Measurements from ENCODE around the gene OLA1. TPM values are rescaled to one million over a fixed set of nuclear protein-coding genes. Genes with fewer than 3 reads are reported as not detected.

OLA1 gene

DNA sequence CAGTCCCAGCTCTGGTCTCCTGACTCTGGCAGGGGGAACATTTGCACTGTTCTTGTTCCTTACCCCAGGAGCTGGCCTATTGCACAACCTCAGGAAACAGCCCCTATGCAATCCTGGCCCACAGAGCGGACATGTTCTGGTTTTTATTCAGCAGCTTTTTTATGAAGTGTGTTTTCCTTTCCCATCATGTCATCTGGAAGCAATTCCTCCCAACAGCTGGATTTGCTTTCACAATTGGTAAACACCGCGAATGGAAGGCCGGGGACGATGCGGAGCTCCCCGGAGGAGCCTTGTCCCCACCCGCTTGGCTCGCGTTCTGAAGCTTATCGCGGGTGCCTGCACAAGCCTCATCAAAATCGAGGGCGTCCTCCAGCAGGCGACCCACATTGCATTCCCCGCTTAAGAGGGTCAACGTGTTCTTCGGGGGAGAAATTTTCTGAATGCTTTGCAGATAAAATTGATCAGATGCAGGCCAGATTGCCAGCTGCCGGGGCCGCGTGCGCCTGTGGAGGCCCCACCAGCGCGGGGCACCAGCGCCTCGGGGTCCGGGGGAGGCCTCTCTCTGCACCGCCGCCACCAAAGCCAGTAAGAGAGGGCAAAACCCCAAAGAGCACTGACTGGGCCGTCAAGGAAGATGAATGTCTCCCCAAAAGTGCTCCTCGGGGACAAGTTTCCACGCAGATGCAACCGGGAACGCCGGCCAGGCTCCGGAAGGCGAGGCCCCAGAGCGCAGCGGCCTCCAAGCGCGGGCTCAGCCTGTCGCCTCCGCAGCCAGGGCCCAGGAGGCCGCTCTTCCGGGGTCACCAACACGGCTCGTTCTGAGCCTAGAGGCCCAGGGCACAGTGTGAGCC lies 222.8 kb downstream of the OLA1 start:
- H3K79me2 ChIP-seq (ENCODE audit: control insufficient read depth, insufficient read depth, low read length): no peaks in the 10 kb centered on the region
- H3K4ac ChIP-seq (ENCODE audit: low read depth, low read length): no peak overlapping the region
- H3K56ac ChIP-seq (ENCODE audit: low read length): peak overlapping the region; percentile 58
- no peak overlapping the region for H3K9ac ChIP-seq (ENCODE audit: low read length)
- no peak overlapping the region for H3K23ac ChIP-seq (ENCODE audit: low read length)
- H2BK5ac ChIP-seq (ENCODE audit: low read length): no peak overlapping the region
- no peak overlapping the region for H3K4me2 ChIP-seq (ENCODE audit: low read length)
- peak overlapping the region; percentile 66 for H3K18ac ChIP-seq (ENCODE audit: low read length)
- H2AK5ac ChIP-seq (ENCODE audit: low read length): no peak overlapping the region
- H2BK15ac ChIP-seq (replicated peaks; ENCODE audit: low read depth): no peak overlapping the region
- no peaks in the 10 kb centered on the region for H3K79me1 ChIP-seq (ENCODE audit: low read length)
- DNase-seq: peak; percentile 34
- no peak overlapping the region for H3K4me3 ChIP-seq (ENCODE audit: low read length)
- H3K4me1 ChIP-seq (ENCODE audit: control insufficient read depth, low read depth, low read length): peaks cover 10% of the 10 kb centered on the region
- WGBS (ENCODE audit: extremely low coverage, insufficient coverage, low lambda C conversion rate): no CpG with 5 or more reads among the region's 47 CpGs
- H4K8ac ChIP-seq (ENCODE audit: low read depth, low read length): no peak overlapping the region
- H2BK120ac ChIP-seq (ENCODE audit: low read depth, low read length): peak overlapping the region; percentile 3
- H3K36me3 ChIP-seq (ENCODE audit: control insufficient read depth, insufficient read depth, low read length): no peaks in the 10 kb centered on the region
- H4K5ac ChIP-seq (ENCODE audit: low read length): no peak overlapping the region
- H3K27me3 ChIP-seq (ENCODE audit: insufficient read depth, low read length, poor library complexity): no peaks in the 10 kb centered on the region
- no peak overlapping the region for H3K27ac ChIP-seq (ENCODE audit: low read depth, low read length)

- H2BK15ac ChIP-seq (replicated peaks; ENCODE audit: low read depth): no peak overlapping the region
- no peak overlapping the region for H2AK5ac ChIP-seq (ENCODE audit: low read length)
- peak overlapping the region; percentile 39 for H3K4ac ChIP-seq (ENCODE audit: low read depth, low read length)
- no peaks in the 10 kb centered on the region for H3K79me2 ChIP-seq (ENCODE audit: control insufficient read depth, insufficient read depth, low read length)
- no peaks in the 10 kb centered on the region for H3K36me3 ChIP-seq (ENCODE audit: control insufficient read depth, insufficient read depth, low read length)
- no peak overlapping the region for H3K4me2 ChIP-seq (ENCODE audit: low read length)
- peak overlapping the region; percentile 3 for H2BK120ac ChIP-seq (ENCODE audit: low read depth, low read length)
- H2BK5ac ChIP-seq (ENCODE audit: low read length): no peak overlapping the region
- H3K27me3 ChIP-seq (ENCODE audit: insufficient read depth, low read length, poor library complexity): no peaks in the 10 kb centered on the region
- no peak overlapping the region for H3K4me3 ChIP-seq (ENCODE audit: low read length)
- WGBS (ENCODE audit: extremely low coverage, insufficient coverage, low lambda C conversion rate): no CpG with 5 or more reads among the region's 14 CpGs
- no peak overlapping the region for H4K8ac ChIP-seq (ENCODE audit: low read depth, low read length)
- no peak overlapping the region for H3K23ac ChIP-seq (ENCODE audit: low read length)
- peak overlapping the region; percentile 68 for H3K27ac ChIP-seq (ENCODE audit: low read depth, low read length)
- H3K79me1 ChIP-seq (ENCODE audit: low read length): no peaks in the 10 kb centered on the region
- H4K5ac ChIP-seq (ENCODE audit: low read length): peak overlapping the region; percentile 86
- DNase-seq: peak; percentile 73
- H3K56ac ChIP-seq (ENCODE audit: low read length): peak overlapping the region; percentile 59
- H3K9ac ChIP-seq (ENCODE audit: low read length): peak overlapping the region; percentile 25
- H3K18ac ChIP-seq (ENCODE audit: low read length): peak overlapping the region; percentile 66
- peaks cover 10% of the 10 kb centered on the region for H3K4me1 ChIP-seq (ENCODE audit: control insufficient read depth, low read depth, low read length)
These were observed 223.6 kb downstream of the OLA1 start for GRCh38 chr2:174024524-174025270.

GRCh38 chr2:174023591-174024523 lies 224.5 kb downstream of the OLA1 start:
- H2BK5ac ChIP-seq (ENCODE audit: low read length): peak overlapping the region; percentile 27
- H3K4me1 ChIP-seq (ENCODE audit: control insufficient read depth, low read depth, low read length): peaks cover 10% of the 10 kb centered on the region
- no peak overlapping the region for H3K4me3 ChIP-seq (ENCODE audit: low read length)
- WGBS (ENCODE audit: extremely low coverage, insufficient coverage, low lambda C conversion rate): no CpG with 5 or more reads among the region's 18 CpGs
- H3K4ac ChIP-seq (ENCODE audit: low read depth, low read length): no peak overlapping the region
- no peak overlapping the region for H3K23ac ChIP-seq (ENCODE audit: low read length)
- peak overlapping the region; percentile 66 for H3K18ac ChIP-seq (ENCODE audit: low read length)
- peak overlapping the region; percentile 68 for H3K27ac ChIP-seq (ENCODE audit: low read depth, low read length)
- H3K27me3 ChIP-seq (ENCODE audit: insufficient read depth, low read length, poor library complexity): no peaks in the 10 kb centered on the region
- no peak overlapping the region for H2BK15ac ChIP-seq (replicated peaks; ENCODE audit: low read depth)
- no peak overlapping the region for H3K4me2 ChIP-seq (ENCODE audit: low read length)
- DNase-seq: peak; percentile 93
- H2AK5ac ChIP-seq (ENCODE audit: low read length): no peak overlapping the region
- no peak overlapping the region for H4K8ac ChIP-seq (ENCODE audit: low read depth, low read length)
- H3K79me1 ChIP-seq (ENCODE audit: low read length): no peaks in the 10 kb centered on the region
- H4K5ac ChIP-seq (ENCODE audit: low read length): peak overlapping the region; percentile 86
- H3K9ac ChIP-seq (ENCODE audit: low read length): peak overlapping the region; percentile 27
- H3K56ac ChIP-seq (ENCODE audit: low read length): peak overlapping the region; percentile 78
- no peak overlapping the region for H2BK120ac ChIP-seq (ENCODE audit: low read depth, low read length)
- no peaks in the 10 kb centered on the region for H3K79me2 ChIP-seq (ENCODE audit: control insufficient read depth, insufficient read depth, low read length)
- no peaks in the 10 kb centered on the region for H3K36me3 ChIP-seq (ENCODE audit: control insufficient read depth, insufficient read depth, low read length)

Small RNA genes lying within 50 kb of the gene (small RNA-seq; reads per million reads assigned to genes)
- gene RF00019 (ENCODE audit: insufficient read depth): not detected

All from mesendoderm (in vitro differentiated cells).